Measurements from ENCODE around the gene PPM1L.

The PPM1L gene

DNA sequence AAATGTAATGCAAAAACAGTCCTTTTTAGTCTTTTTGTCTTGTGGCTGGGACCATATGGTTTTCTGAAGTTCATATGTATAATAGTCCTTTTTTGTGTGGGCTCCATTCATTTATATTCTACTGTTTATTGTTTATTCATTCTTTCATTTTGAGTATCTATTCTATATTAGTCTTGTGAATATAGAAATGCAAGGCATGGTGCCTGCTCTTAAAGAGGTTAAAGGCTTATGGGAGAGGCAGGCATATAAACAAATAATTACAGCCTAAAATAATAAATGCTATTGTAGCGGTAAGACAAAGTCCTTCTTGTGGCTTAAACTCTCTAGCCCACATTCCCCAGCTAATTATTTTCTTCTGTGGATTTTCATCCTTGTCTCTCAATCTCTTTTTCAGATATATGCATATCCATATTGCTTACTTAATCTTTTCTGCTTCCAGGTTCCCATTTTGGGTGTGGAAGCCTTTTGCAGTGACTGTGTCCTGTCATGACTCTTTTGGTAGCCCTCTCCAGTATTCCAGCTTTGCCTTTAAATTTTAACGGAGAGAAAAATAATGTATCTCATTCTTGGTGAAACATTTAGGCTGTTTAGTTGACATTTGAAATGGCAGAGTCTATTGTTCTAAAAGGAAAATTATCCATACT is 101.6 kb downstream of the PPM1L start:
- DNase-seq: no peak

DNA sequence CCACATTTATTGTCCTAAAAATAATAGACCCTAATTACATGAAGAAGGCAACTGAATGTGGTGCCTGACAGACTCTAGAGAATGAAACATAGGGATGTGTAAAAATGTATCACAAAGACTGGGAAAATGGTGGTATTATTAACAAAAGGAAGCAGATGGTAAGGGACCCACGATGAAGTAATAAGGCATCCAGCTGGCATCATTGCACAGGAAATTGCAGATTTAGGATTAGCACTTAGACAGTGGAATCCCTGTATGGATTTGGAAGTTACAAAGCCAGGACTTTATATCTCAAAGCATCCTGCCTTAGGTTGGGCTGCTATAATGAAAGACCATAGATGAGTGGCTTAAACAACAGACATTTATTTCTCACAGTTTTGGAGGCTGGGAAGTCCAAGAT is 104.3 kb downstream of the PPM1L start:
- DNase-seq: no peak

GRCh38 chr3:160869825-160870224 is 113.8 kb downstream of the PPM1L start:
- DNase-seq: peak; percentile 59

GRCh38 chr3:160870327-160870726 is 114.3 kb downstream of the PPM1L start:
- no peak for DNase-seq

DNA sequence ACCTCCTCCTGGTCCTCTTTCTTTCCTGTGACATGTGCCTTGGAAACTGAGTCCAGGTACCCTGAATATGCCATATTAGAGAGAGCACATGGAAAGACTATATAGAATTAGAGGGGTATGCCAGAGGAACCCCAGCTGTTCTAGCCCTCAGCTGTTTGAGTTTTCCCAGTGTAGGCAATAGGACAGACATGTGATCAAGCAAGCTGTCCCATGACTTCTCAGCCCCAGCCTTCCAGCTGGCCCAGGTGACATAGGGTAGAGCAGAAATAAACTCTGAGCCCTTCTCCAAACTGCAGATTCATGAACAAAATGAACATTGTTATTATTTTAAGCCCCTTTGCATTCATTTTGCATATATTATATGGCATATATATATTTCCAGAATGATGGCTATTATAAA is 118.7 kb downstream of the PPM1L start:
- no peak for DNase-seq

- DNase-seq: no peak
Measured at GRCh38 chr3:160876643-160877042, 120.6 kb downstream of the PPM1L start.

- DNase-seq: no peak
Measured at GRCh38 chr3:160879859-160880258, 123.8 kb downstream of the PPM1L start.

GRCh38 chr3:160883373-160883772 is 127.3 kb downstream of the PPM1L start:
- DNase-seq: no peak

GRCh38 chr3:160885791-160886286 is 129.8 kb downstream of the PPM1L start:
- peak; percentile 90 for DNase-seq

- DNase-seq: no peak
Measured at GRCh38 chr3:160886421-160886820, 130.4 kb downstream of the PPM1L start.

DNA sequence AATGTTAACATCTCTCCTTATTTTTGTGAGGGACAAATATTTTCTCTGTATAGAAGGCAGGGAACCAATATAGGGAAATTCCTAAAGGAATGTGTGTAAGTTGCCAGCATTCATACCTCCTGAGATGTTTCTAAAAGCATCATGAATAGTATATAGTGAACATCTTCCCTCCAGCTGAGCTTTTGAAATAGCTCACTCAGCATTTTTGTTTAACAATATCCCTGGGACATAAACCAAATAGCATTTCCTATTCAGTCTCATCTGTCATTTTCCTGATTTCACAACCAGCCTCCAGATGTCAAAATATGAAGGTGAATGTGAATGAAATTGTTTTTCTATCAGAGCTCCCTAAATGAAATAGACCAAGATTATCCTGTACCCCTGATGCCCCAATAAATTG is 137.2 kb downstream of the PPM1L start:
- no peak for DNase-seq

GRCh38 chr3:160904691-160905090 is 148.7 kb downstream of the PPM1L start:
- no peak for DNase-seq

GRCh38 chr3:160906646-160907045 is 150.6 kb downstream of the PPM1L start:
- DNase-seq: no peak

GRCh38 chr3:160909917-160910316 is 153.9 kb downstream of the PPM1L start:
- DNase-seq: no peak

GRCh38 chr3:160911411-160911810 is 155.4 kb downstream of the PPM1L start:
- no peak for DNase-seq

DNA sequence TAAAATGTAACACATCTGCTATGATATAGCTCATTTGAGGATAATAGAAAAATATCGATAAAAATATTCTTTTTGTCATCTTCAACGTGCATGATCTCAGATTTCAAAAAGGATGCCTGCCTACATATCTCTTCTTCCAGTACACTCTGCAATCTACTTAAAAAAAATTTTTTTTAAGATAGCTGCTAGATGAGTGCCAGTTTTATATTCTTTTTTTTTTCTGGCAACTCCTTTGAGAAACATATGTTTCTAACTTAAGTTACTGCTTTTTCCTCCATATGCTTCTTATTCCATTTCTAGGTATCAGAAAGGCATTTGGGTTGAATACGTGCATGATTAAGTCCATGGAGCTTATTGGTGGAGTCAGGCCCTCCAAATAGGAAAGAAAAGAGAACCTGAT is 160.4 kb downstream of the PPM1L start:
- DNase-seq: no peak

DNA sequence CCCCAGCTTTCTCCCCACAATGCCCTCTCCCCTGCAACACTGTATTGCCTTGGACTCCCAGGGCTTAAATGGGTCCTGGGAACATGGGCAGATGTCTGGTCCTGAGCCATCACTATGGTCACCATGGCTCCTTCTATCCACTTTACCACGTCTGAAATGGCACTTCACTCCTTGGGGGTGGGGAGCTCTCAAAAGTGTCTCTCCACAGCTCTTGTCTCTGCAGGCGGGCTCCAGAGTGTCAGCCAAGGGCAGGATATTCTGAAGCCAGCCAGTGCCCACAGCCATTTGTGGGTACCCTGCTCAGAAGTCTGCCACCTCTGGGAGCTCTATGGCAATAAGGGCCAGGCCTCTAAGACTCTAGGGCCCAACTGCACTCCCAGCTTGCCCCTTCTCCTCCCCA is 163.9 kb downstream of the PPM1L start:
- DNase-seq: no peak

- no peak for DNase-seq
Measured at GRCh38 chr3:160921020-160921635, 165.1 kb downstream of the PPM1L start.

DNA sequence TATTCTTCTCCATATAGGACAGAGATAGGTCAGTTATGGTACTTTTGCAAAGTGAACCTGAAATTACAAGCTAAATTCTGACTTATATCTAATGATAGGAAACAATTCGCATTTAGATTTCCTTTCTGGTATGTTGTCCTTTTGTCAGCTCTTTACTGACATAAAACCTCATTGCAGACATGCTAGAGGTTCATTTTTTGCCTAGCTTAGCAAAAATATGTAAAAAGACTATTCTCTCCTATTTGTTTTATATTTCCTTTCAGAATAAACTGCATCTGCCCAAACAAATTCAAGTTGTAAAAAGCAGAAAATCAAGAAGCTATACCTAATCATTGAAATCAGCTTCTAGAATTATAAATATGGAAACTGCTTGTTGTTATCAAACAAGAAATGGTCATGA is 168.7 kb downstream of the PPM1L start:
- DNase-seq: no peak

DNA sequence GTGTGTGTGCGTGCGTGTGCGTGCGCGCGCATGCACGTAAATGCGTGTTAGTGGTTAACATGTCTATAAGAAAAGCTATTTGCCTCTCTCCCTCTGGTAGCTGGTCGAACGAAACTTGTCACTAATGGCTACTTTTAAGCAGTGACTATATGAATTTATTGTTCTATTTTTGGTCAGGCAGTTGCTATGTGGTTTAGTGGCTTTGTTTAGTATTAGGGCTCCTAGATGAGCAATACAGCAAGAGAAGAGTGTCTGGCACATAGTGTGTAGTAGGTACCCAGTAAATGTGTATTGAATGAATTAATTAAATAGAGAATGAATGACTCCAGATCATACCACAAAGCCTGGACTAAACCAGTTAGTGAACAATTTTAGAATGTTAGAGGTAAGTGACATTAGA is 171.6 kb downstream of the PPM1L start:
- DNase-seq: no peak

GRCh38 chr3:160928183-160928726 is 172.2 kb downstream of the PPM1L start:
- no peak for DNase-seq

GRCh38 chr3:160929595-160929994 is 173.6 kb downstream of the PPM1L start:
- peak; percentile 28 for DNase-seq

- DNase-seq: no peak
Measured at GRCh38 chr3:160931474-160931873, 175.4 kb downstream of the PPM1L start.

- DNase-seq: no peak
Measured at GRCh38 chr3:160935413-160936095, 179.5 kb downstream of the PPM1L start.
